ENCODE results near the gene METTL5.
"Not testable (repeated sequence)": the region's sequence is repeated elsewhere in the genome, so short reads cannot be mapped to it uniquely, and the experiment has no call there.

DNA sequence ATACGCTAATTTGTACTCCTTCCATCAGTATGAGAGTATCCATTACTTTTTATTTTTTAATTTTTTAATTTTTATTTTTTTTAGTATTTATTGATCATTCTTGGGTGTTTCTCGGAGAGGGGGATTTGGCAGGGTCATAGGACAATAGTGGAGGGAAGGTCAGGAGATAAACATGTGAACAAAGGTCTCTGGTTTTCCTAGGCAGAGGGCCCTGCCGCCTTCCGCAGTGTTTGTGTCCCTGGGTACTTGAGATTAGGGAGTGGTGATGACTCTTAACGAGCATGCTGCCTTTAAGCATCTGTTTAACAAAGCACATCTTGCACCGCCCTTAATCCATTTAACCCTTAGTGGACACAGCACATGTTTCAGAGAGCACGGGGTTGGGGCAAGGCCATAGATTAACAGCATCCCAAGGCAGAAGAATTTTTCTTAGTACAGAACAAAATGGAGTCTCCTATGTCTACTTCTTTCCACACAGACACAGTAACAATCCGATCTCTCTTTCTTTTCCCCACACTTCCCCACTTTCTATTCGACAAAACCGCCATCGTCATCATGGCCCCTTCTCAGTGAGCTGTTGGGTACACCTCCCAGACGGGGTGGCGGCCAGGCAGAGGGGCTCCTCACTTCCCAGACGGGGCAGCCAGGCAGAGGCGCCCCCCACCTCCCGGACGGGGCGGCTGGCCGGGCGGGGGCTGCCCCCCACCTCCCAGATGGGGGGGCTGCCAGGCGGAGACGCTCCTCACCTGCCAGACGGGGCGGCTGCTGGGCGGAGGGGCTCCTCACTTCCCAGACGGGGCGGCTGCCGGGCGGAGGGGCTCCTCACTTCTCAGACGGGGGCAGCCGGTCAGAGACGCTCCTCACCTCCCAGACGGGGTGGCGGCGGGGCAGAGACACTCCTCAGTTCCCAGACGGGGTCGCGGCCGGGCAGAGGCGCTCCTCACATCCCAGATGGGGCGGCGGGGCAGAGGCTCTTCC lies 30.9 kb upstream of the METTL5 start:
- TF ChIP-seq, protein P1, sequence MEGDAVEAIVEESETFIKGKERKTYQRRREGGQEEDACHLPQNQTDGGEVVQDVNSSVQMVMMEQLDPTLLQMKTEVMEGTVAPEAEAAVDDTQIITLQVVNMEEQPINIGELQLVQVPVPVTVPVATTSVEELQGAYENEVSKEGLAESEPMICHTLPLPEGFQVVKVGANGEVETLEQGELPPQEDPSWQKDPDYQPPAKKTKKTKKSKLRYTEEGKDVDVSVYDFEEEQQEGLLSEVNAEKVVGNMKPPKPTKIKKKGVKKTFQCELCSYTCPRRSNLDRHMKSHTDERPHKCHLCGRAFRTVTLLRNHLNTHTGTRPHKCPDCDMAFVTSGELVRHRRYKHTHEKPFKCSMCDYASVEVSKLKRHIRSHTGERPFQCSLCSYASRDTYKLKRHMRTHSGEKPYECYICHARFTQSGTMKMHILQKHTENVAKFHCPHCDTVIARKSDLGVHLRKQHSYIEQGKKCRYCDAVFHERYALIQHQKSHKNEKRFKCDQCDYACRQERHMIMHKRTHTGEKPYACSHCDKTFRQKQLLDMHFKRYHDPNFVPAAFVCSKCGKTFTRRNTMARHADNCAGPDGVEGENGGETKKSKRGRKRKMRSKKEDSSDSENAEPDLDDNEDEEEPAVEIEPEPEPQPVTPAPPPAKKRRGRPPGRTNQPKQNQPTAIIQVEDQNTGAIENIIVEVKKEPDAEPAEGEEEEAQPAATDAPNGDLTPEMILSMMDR (IDR thresholded peaks at IDR 0.05; ENCODE audit: poor library complexity) = not testable (repeated sequence)
- not testable (repeated sequence) for TF ChIP-seq EZH2 (IDR thresholded peaks at IDR 0.05; ENCODE audit: borderline replicate concordance)
